Upper lobe of left lung (tissue), 6 donors: Measurements from ENCODE around the gene IGFBP3. TPM values are rescaled to one million over a fixed set of nuclear protein-coding genes. Genes with fewer than 3 reads are reported as not detected.
A peak's percentile ranks its signal among the peaks of the same experiment; 100 is the strongest.

Source experiments
- ATAC-seq, 2 donors: fragments of 200-7000 bp; cut with Tn5 transposase; one replicate each; pipeline ENCODE4 v1.9.1; 2022; ENCODE audit warnings: mild to moderate bottlenecking in 2 of 2, moderate library complexity in 2 of 2; ENCODE audit not compliant: low FRiP score in 2 of 2
- DNase-seq, 2 donors: peaks; one replicate each; pipeline ENCODE4 v3.0.0-alpha.2; 2019 to 2020
- H3K27ac ChIP-seq, 4 donors: fragments of 200-600 bp; sonication (generic); one replicate each; pipeline ENCODE4 v1.5.1; 2016 to 2019
- H3K27me3 ChIP-seq, 4 donors: fragments of 200-600 bp; sonication (generic); one replicate each; pipeline ENCODE4 v1.5.1; 2017 to 2019
- H3K36me3 ChIP-seq, 4 donors: fragments of 200-600 bp; sonication (generic); one replicate each; pipeline ENCODE4 v1.5.1; 2016 to 2019
- H3K4me1 ChIP-seq, 4 donors: fragments of 200-600 bp; sonication (generic); one replicate each; pipeline ENCODE4 v1.5.1; 2018 to 2019
- H3K4me3 ChIP-seq, 4 donors: fragments of 200-600 bp; sonication (generic); one replicate each; pipeline ENCODE4 v1.5.1; 2017 to 2019; ENCODE audit warnings: mild to moderate bottlenecking in 2 of 4, moderate library complexity in 1 of 4
- H3K9me3 ChIP-seq, 4 donors: fragments of 200-600 bp; sonication (generic); one replicate each; pipeline ENCODE4 v1.5.1; 2018 to 2019
- EP300 ChIP-seq, 4 donors: sonication (generic); formaldehyde crosslinking; IDR thresholded peaks; one replicate each; pipeline ENCODE4 v1.5.1; 2017; ENCODE audit warnings: antibody characterized with exemption in 4 of 4, control low read depth in 2 of 4
- POLR2A ChIP-seq, 4 donors: fragments of 450-650 bp; IDR thresholded peaks; one replicate each; pipeline ENCODE4 v1.5.1; 2016 to 2017; ENCODE audit warnings: antibody characterized with exemption in 4 of 4, mild to moderate bottlenecking in 2 of 4
- POLR2AphosphoS5 ChIP-seq, 2 donors: sonication (generic); formaldehyde crosslinking; IDR thresholded peaks; one replicate each; pipeline ENCODE4 v1.5.1; 2017; ENCODE audit warnings: antibody characterized with exemption in 2 of 2
- WGBS, 2 donors: methylation state at CpG; one replicate each; pipeline ENCODE4 v1.1.5; 2017 to 2018; 5-methylcytosine and 5-hydroxymethylcytosine counted together
- total RNA-seq, 6 donors: library from RNA; depleted of rRNA in 4 of 6; stranded (reverse); fragments of >200 nt in 4 of 6; gene quantifications; one replicate each; pipeline versions ENCODE4 v1.1.0 to v1.2.1, GENCODE V29; 2016 to 2021
- TF ChIP-seq, protein P1 (sequence below), 6 experiments: fragments of 450-650 bp in 4 of 6; fragments of 200-600 bp in 2 of 6; sonication (generic) in 2 of 6; IDR thresholded peaks; one replicate each; pipeline ENCODE4 v1.5.1; 2016 to 2019; ENCODE audit warnings: antibody characterized with exemption in 6 of 6
- donor health status: DM: no; HTN: no; CAD: no; lungs with moderate emphysema.
- donor health status: DM: no; HTN: yes; CAD: no; lungs with severe emphysema.

IGFBP3 gene
- total RNA-seq, 6 donors from 2014 or later = 21.5 to 107 (median 40.1) TPM

DNA sequence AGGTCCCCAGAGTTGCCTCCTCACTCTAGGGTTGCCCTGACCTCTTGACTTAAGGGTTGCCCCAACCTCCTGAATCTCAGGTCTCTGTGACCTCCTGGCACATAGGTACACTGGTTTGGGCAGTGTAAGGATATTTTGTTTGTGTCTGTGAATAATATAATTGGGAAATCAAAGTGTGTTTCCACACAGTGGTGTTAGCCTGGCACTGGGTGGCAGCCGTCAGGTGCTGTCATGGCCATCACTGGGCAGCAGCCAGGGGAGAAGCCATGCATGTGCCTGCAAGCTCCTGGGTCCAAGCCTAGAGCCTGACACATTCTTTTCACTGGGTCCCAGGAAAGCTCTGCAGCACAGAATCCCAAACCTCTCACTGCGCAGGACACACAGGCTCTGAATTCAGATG, 44.6 kb downstream of the IGFBP3 start:
- TF ChIP-seq, protein P1, sequence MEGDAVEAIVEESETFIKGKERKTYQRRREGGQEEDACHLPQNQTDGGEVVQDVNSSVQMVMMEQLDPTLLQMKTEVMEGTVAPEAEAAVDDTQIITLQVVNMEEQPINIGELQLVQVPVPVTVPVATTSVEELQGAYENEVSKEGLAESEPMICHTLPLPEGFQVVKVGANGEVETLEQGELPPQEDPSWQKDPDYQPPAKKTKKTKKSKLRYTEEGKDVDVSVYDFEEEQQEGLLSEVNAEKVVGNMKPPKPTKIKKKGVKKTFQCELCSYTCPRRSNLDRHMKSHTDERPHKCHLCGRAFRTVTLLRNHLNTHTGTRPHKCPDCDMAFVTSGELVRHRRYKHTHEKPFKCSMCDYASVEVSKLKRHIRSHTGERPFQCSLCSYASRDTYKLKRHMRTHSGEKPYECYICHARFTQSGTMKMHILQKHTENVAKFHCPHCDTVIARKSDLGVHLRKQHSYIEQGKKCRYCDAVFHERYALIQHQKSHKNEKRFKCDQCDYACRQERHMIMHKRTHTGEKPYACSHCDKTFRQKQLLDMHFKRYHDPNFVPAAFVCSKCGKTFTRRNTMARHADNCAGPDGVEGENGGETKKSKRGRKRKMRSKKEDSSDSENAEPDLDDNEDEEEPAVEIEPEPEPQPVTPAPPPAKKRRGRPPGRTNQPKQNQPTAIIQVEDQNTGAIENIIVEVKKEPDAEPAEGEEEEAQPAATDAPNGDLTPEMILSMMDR (IDR thresholded peaks at IDR 0.05) = no peak
- TF ChIP-seq POLR2AphosphoS5 (IDR thresholded peaks at IDR 0.05) (no peak), EP300 (IDR thresholded peaks at IDR 0.05) (no peak), POLR2A (IDR thresholded peaks at IDR 0.05) (no peak)
- ATAC-seq (no peak), DNase-seq (no peak)
- no peaks in the 10 kb centered on the region for H3K36me3 ChIP-seq
- WGBS, 2 donors = 96 to 100% methylated on average over 1 to 2 of the region's 2 CpGs
- peaks cover 0 to 9% (median 7%) of the 10 kb centered on the region in 4 donors for H3K9me3 ChIP-seq
- no peak overlapping the region for H3K4me3 ChIP-seq
- H3K4me1 ChIP-seq = no peaks in the 10 kb centered on the region
- H3K27ac ChIP-seq = no peak overlapping the region
- H3K27me3 ChIP-seq = no peaks in the 10 kb centered on the region

DNA sequence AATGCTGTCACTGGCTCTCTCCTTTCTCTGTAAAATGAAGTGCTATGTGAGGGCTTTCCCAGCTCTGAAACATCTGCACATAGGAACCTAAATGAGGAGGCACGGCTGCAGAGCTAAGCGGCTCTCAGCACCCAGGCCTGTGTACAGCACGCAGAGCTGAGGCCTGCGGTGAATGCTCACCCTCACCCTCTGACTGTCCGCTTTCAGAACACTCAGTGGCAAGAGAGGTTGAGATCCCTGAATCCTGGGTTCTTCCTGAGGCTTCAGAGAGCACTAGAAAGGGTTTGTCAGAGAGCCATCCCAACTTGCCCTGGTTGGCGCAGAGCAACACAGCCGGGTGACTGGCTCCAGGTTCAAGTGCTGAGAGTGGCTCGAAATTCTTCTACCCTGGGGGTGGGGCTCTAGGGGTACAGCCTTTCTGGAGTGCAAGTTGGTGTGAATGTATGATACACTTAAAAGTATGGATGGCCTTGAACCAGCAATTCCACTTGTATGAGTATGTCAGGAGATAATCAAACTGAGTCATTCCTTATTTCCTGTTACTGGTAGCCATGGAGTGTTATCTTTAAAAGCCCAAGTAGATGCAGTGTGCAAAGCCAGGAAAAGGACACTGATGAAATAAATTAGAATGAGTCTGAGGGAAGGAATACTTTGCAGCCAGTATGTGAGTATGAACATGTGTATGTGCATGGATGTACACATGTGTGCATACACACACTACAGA, 46.5 kb downstream of the IGFBP3 start:
- TF ChIP-seq, protein P1 (IDR thresholded peaks at IDR 0.05) = no peak
- TF ChIP-seq POLR2A (IDR thresholded peaks at IDR 0.05) (no peak), POLR2AphosphoS5 (IDR thresholded peaks at IDR 0.05) (no peak), EP300 (IDR thresholded peaks at IDR 0.05) (no peak)
- DNase-seq = no peak
- no peak overlapping the region for H3K4me3 ChIP-seq
- H3K27ac ChIP-seq = no peak overlapping the region
- no peaks in the 10 kb centered on the region for H3K4me1 ChIP-seq
- ATAC-seq = no peak
- peaks cover 0 to 9% (median 7%) of the 10 kb centered on the region in 4 donors for H3K9me3 ChIP-seq
- H3K36me3 ChIP-seq = no peaks in the 10 kb centered on the region
- 87 to 89% methylated on average over 4 to 8 of the region's 8 CpGs for WGBS, 2 donors
- no peaks in the 10 kb centered on the region for H3K27me3 ChIP-seq

- ATAC-seq (no peak), DNase-seq (no peak)
- Histone ChIP-seq H3K9me3 (peaks cover 0 to 5% (median 3%) of the 10 kb centered on the region in 4 donors), H3K4me1 (no peaks in the 10 kb centered on the region), H3K36me3 (no peaks in the 10 kb centered on the region), H3K27ac (no peak overlapping the region), H3K4me3 (no peak overlapping the region), H3K27me3 (no peaks in the 10 kb centered on the region)
- 71 to 82% methylated on average over 4 to 6 of the region's 6 CpGs for WGBS, 2 donors
- TF ChIP-seq EP300 (IDR thresholded peaks at IDR 0.05) = no peak
- TF ChIP-seq, protein P1 (IDR thresholded peaks at IDR 0.05) = no peak
- no peak for TF ChIP-seq POLR2A (IDR thresholded peaks at IDR 0.05)
- TF ChIP-seq POLR2AphosphoS5 (IDR thresholded peaks at IDR 0.05) = no peak
These were observed 47.7 kb downstream of the IGFBP3 start for GRCh38 chr7:45873355-45873754.

GRCh38 chr7:45873035-45873354, 48.1 kb downstream of the IGFBP3 start, which contains the start of gene CCDC201:
CCDC201 (minus strand) TSS chr7:45873082; CDS start chr7:45873007, 75 bp downstream.
- WGBS, 2 donors = 88 to 98% methylated on average over 5 to 7 of the region's 7 CpGs
- H3K4me3 ChIP-seq = no peak within 1 kb of the TSS
- no peaks in the 10 kb centered on the region for H3K27me3 ChIP-seq
- peaks cover 0 to 1% (median under 1%) of the 10 kb centered on the region in 4 donors for H3K9me3 ChIP-seq
- TF ChIP-seq, protein P1 (IDR thresholded peaks at IDR 0.05) = no peak
- TF ChIP-seq EP300 (IDR thresholded peaks at IDR 0.05) (no peak), POLR2A (IDR thresholded peaks at IDR 0.05) (no peak), POLR2AphosphoS5 (IDR thresholded peaks at IDR 0.05) (no peak)
- H3K36me3 ChIP-seq = no peaks in the 10 kb centered on the region
- ATAC-seq (no peak), DNase-seq (peak in 1 of 2 donors; percentile 27)
- H3K27ac ChIP-seq = no peak within 1 kb of the TSS
- no peaks in the 10 kb centered on the region for H3K4me1 ChIP-seq
